K562 (cell line): ENCODE measurements around the gene MED16. TPM values are rescaled to one million over a fixed set of nuclear protein-coding genes. Genes with fewer than 3 reads are reported as not detected.

ENCODE experiments used
- FOXK2 ChIP-seq, 2 experiments: fragments of 450-650 bp; IDR thresholded peaks in 1 of 2; conservative IDR thresholded peaks in 1 of 2; 2 replicates each; pipeline ENCODE4 v1.6.1; 2016; ENCODE audit warnings: low read depth in 2 of 2, mild to moderate bottlenecking in 1 of 2
- KDM4B ChIP-seq, 2 experiments: fragments of 450-650 bp in 1 of 2; sonication (generic) in 1 of 2; IDR thresholded peaks; 2 replicates each; pipeline ENCODE4 v1.6.1; 2016 to 2017; ENCODE audit warnings: borderline replicate concordance in 2 of 2, antibody characterized with exemption in 1 of 2, low read depth in 1 of 2, mild to moderate bottlenecking in 1 of 2
- MBD2 ChIP-seq: sonication (generic); IDR thresholded peaks from 2 replicates; pipeline ENCODE4 v1.6.1; 2016; ENCODE audit warnings: low read depth, borderline replicate concordance
- MNT ChIP-seq, 2 experiments: fragments of 450-650 bp; conservative IDR thresholded peaks; 2 replicates each; pipeline ENCODE4 v1.6.1; 2017; ENCODE audit warnings: mild to moderate bottlenecking in 2 of 2, moderate library complexity in 2 of 2
- POLR2AphosphoS5 ChIP-seq: IDR thresholded peaks from 2 replicates; pipeline ENCODE4 v1.6.1; 2011; ENCODE audit warnings: mild to moderate bottlenecking, low read depth, low read length, moderate library complexity; ENCODE audit not compliant: control insufficient read depth, insufficient read depth
- RBM14 ChIP-seq: fragments of 200-400 bp; formaldehyde crosslinking; IDR thresholded peaks from 2 replicates; pipeline ENCODE4 v1.6.1; 2018; ENCODE audit warnings: low read depth, mild to moderate bottlenecking, low read length, moderate library complexity, borderline replicate concordance; ENCODE audit not compliant: insufficient read depth
- SMAD3 ChIP-seq: fragments of 450-650 bp; formaldehyde crosslinking; conservative IDR thresholded peaks from 2 replicates; pipeline ENCODE4 v1.4.0; 2020; ENCODE audit warnings: mild to moderate bottlenecking
- ZBTB17 ChIP-seq: fragments of 450-650 bp; formaldehyde crosslinking; IDR thresholded peaks from 2 replicates; pipeline ENCODE4 v1.4.0; 2020; ENCODE audit warnings: mild to moderate bottlenecking
- ZBTB2 ChIP-seq: fragments of 450-650 bp; IDR thresholded peaks from 2 replicates; pipeline ENCODE4 v1.6.1; 2016; ENCODE audit warnings: antibody characterized with exemption
- ZNF121 ChIP-seq: sonication (generic); formaldehyde crosslinking; conservative IDR thresholded peaks from 2 replicates; pipeline ENCODE4 v1.8.0; 2022; ENCODE audit warnings: missing genetic modification reagents
- ZNF274 ChIP-seq: IDR thresholded peaks from 2 replicates; pipeline ENCODE4 v1.6.1; 2011; ENCODE audit warnings: low read depth, mild to moderate bottlenecking, low read length, moderate library complexity, borderline replicate concordance
- ZNF655 ChIP-seq: fragments of 250-450 bp; sonication (Bioruptor Pico); IDR thresholded peaks from 2 replicates; pipeline ENCODE4 v1.5.0; 2021
- ZSCAN29 ChIP-seq: fragments of 450-650 bp; IDR thresholded peaks from 2 replicates; pipeline ENCODE4 v1.6.1; 2017
- polyA plus RNA-seq, 8 experiments: library from polyadenylated mRNA; depleted of rRNA in 4 of 8; stranded (reverse) in 5 of 8; unstranded in 3 of 8; fragments of >200 nt; fragmentation: Nextera tagmentation in 2 of 8; fragmentation: Illumina TruSeq in 1 of 8; extraction: Ambion mirVana in 2 of 8; extraction: Trizol in 1 of 8; gene quantifications; 2 replicates each; pipeline versions ENCODE4 v1.2.1 to v1.2.3, GENCODE V29; 2011 to 2014; ENCODE audit warnings: inconsistent platforms in 1 of 8, missing spikeins in 1 of 8
- total RNA-seq, 7 experiments: library from RNA; depleted of rRNA in 6 of 7; stranded (reverse); fragments of >200 nt in 6 of 7; fragmentation: Illumina TruSeq in 2 of 7; extraction: Trizol in 2 of 7; gene quantifications; 2 replicates each; pipeline versions ENCODE4 v1.2.1 to v1.2.3, GENCODE V29; 2011 to 2021; ENCODE audit warnings: low replicate concordance in 1 of 7
- TF ChIP-seq, protein P1 (sequence below): IDR thresholded peaks from 2 replicates; pipeline ENCODE4 v1.6.1; 2011; ENCODE audit warnings: borderline replicate concordance, low read depth, mild to moderate bottlenecking, moderate library complexity, low read length; ENCODE audit not compliant: insufficient read depth, poor library complexity, severe bottlenecking
- TF ChIP-seq, protein P2 (sequence below): fragments of 150-350 bp; IDR thresholded peaks from 2 replicates; pipeline ENCODE4 v1.6.1; 2014; ENCODE audit warnings: low read depth, mild to moderate bottlenecking, low read length, borderline replicate concordance

Gene MED16
- total and polyA plus RNA-seq, 9 of the 15 experiments (the other 6 are each of a cell fraction or from before 2014, with no cell fraction given) = 0.89 to 59.9 (median 8.6) TPM

DNA sequence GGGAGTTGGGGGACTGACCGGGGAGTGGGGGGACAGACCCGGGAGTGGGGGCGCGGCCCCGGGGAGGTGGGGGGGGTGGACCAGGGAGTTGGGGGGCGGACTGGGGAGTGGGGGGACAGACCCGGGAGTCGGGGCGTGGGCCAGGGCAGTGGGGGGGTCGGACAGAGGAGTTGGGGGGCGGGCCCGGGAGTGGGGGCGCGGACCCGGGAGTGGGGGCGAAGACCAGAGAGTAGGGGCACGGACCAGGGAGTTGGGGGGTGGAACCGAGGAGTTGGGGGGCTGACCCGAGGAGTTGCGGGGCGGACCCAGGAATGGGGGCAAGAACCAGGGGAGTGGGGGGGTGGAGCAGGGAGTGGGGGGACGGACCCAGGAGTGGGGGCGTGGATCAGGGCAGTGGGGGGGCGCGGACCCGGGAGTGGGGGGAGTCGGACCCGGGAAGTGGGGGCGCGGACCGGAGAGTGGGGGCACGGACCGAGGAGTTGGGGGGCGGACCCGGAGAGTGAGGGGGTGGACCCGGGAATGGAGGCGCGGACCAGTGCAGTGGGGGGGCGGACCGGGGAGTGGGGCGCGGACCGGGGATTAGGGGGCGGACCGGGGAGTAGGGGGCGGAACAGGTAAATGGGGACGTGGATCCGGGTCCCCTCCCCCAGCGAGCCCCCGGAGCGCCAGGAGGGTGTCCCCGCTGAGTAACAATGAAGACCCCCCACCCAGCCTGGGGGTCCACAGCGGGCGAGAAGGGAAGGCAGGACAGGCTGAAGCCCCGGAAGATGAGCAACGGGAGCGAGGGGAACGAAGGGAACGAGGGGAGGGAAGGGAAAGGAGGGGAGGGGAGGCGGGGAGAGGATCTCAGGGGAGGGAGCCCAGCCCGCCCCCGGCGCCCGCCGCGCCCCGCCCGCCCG lies 19.4 kb upstream of the MED16 start (continued):
- TF ChIP-seq, protein P1, sequence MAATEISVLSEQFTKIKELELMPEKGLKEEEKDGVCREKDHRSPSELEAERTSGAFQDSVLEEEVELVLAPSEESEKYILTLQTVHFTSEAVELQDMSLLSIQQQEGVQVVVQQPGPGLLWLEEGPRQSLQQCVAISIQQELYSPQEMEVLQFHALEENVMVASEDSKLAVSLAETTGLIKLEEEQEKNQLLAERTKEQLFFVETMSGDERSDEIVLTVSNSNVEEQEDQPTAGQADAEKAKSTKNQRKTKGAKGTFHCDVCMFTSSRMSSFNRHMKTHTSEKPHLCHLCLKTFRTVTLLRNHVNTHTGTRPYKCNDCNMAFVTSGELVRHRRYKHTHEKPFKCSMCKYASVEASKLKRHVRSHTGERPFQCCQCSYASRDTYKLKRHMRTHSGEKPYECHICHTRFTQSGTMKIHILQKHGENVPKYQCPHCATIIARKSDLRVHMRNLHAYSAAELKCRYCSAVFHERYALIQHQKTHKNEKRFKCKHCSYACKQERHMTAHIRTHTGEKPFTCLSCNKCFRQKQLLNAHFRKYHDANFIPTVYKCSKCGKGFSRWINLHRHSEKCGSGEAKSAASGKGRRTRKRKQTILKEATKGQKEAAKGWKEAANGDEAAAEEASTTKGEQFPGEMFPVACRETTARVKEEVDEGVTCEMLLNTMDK = no peak
- peak in 1 of 2 experiments; percentile 58; a peak in 2 of 4 replicates for TF ChIP-seq MNT (conservative IDR thresholded peaks at IDR 0.05)
- no peak for TF ChIP-seq ZNF274
- TF ChIP-seq FOXK2 (conservative IDR thresholded peaks at IDR 0.05 in 1 of 2, IDR thresholded peaks at IDR 0.05 in 1 of 2; ENCODE audit: low read depth in 2 of 2) = no peak
- TF ChIP-seq KDM4B (IDR thresholded peaks at IDR 0.05; ENCODE audit: borderline replicate concordance in 2 of 2, low read depth in 1 of 2) = 0 out of 4 replicates have a peak, but pooled peaks of 1 of the 2 experiments have one; percentile 32
- no peak for TF ChIP-seq ZNF655 (CRISPR knock-in tag)
- TF ChIP-seq, protein P2, sequence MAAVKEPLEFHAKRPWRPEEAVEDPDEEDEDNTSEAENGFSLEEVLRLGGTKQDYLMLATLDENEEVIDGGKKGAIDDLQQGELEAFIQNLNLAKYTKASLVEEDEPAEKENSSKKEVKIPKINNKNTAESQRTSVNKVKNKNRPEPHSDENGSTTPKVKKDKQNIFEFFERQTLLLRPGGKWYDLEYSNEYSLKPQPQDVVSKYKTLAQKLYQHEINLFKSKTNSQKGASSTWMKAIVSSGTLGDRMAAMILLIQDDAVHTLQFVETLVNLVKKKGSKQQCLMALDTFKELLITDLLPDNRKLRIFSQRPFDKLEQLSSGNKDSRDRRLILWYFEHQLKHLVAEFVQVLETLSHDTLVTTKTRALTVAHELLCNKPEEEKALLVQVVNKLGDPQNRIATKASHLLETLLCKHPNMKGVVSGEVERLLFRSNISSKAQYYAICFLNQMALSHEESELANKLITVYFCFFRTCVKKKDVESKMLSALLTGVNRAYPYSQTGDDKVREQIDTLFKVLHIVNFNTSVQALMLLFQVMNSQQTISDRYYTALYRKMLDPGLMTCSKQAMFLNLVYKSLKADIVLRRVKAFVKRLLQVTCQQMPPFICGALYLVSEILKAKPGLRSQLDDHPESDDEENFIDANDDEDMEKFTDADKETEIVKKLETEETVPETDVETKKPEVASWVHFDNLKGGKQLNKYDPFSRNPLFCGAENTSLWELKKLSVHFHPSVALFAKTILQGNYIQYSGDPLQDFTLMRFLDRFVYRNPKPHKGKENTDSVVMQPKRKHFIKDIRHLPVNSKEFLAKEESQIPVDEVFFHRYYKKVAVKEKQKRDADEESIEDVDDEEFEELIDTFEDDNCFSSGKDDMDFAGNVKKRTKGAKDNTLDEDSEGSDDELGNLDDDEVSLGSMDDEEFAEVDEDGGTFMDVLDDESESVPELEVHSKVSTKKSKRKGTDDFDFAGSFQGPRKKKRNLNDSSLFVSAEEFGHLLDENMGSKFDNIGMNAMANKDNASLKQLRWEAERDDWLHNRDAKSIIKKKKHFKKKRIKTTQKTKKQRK = no peak
- TF ChIP-seq SMAD3 = no peak
- no peak for TF ChIP-seq MBD2
- TF ChIP-seq POLR2AphosphoS5 = peak; percentile 51
- TF ChIP-seq ZBTB2 = peak; percentile 77
- no peak for TF ChIP-seq ZNF121 (CRISPR knock-in tag)
- TF ChIP-seq RBM14 = no peak
- no peak for TF ChIP-seq ZBTB17 (CRISPR knock-in tag)
- TF ChIP-seq ZSCAN29 = no peak
